Measurements from ENCODE around the gene LAMB2.

DNA sequence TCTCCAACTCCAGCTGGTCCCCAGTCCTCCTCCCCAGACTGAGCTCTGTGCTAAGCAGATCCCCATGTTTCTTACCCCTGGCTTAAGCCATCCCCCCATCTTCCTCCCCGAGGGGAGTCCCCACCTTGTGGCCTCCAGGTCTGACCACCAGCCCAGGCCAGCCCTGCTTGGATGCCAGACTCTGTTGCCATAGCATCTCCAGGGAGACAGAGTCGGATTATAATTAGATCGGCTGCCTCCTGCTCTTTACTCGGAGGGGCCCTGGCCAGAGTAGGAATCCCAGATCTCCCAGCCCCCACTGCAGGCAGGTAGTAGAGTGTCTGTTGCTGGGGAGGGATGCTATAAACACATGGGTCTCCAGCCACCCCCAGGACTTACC lies 40.9 kb upstream of the LAMB2 start:
- no peak for TF ChIP-seq POLR2A (IDR thresholded peaks at IDR 0.05; ENCODE audit: low read depth, low read length)
- TF ChIP-seq POLR2AphosphoS5 (IDR thresholded peaks at IDR 0.05; ENCODE audit: low read depth, low read length): no peak
- TF ChIP-seq TAF1 (IDR thresholded peaks at IDR 0.05; ENCODE audit: borderline replicate concordance, low read depth, low read length): no peak
